Epithelial cell of umbilical artery (primary cell): ENCODE measurements around the gene SULT1E1. TPM values are rescaled to one million over a fixed set of nuclear protein-coding genes. Genes with fewer than 3 reads are reported as not detected.

ENCODE experiments used
- total RNA-seq: library from RNA; depleted of rRNA; stranded (reverse); fragments of >200 nt; gene quantifications from 2 replicates; pipeline ENCODE4 v1.2.3, GENCODE V29; 2014

SULT1E1 gene
- total RNA-seq = 28.9 and 555 TPM in 2 replicates

GRCh38 chr4:69860052-69860451 lies at the start of gene SULT1E1:
TSS of gene SULT1E1 (minus strand) at chr4:69860145. CDS start at chr4:69857644, 2,501 bp downstream.

Other genes with a start within 250 kb of the SULT1E1 start
- under 0.01 TPM in 1 of 2 replicates, not detected in the other for gene UGT2A2, start 220.5 kb downstream of the SULT1E1 start, total RNA-seq
- gene UGT2A1, start 206.9 kb downstream of the SULT1E1 start, total RNA-seq = 0.65 and 1.8 TPM in 2 replicates
- gene SULT1B1, start 99.5 kb downstream of the SULT1E1 start, total RNA-seq = 57.5 and 59.4 TPM in 2 replicates
- gene CSN1S1, start 70.9 kb upstream of the SULT1E1 start, total RNA-seq = 0.30 and 0.32 TPM in 2 replicates
- gene CSN2, start 105.6 kb upstream of the SULT1E1 start, total RNA-seq = not detected in 2 replicates
- gene STATH, start 135.8 kb upstream of the SULT1E1 start, total RNA-seq = not detected in 2 replicates
- gene HTN3, start 168.3 kb upstream of the SULT1E1 start, total RNA-seq = not detected in 2 replicates
- gene HTN1, start 190.3 kb upstream of the SULT1E1 start, total RNA-seq = not detected in 2 replicates